NCI-H2196 treated with DMSO at 0.1 percent for 48 hours (cell line): ENCODE data around the gene SIK1.
"Not testable (repeated sequence)": the region's sequence is repeated elsewhere in the genome, so short reads cannot be mapped to it uniquely, and the experiment has no call there.

Experiments used
- DNase-seq: peaks from one replicate; lab custom pipeline; 2025; ENCODE audit not compliant: unreplicated experiment; lab: John Stamatoyannopoulos, UW

Gene SIK1

DNA sequence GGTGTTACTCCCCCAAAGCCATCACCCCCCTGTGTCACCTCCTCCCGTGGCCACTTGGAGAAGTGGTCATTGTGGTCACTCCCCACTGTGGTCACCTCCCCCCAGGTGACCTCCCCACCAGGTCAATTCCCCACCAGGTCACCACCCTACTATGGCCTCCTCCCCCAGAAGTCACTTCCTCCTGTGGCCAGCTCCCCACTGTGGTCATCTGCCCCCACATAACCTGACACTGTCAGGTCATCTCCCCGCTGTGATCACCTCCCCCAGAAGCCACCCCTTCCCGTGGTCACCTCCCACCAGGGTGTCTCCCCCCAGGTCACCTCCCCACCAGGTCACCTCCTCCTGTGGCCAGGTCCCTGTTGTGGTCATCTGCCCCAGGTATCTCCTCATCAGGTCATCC lies 28.9 kb downstream of the SIK1 start:
- not testable (repeated sequence) for DNase-seq

DNA sequence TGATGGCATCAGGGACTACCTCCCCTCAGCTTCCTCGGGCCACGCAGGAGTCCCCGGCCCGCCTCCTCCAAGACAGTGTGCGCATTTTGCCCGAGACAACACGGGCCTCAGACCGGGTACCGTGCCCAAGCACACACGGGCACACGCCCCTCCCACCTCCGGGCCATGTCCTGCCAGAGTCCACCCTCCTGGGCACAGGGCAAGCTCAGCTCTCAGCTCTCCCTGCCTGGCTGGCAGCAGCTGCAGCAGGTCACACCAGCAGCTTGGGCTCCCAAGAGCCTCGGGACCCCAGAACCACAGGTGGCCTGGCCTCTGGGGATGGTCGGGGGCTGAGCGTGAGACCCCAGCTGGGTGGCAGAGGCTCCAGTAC lies 29.5 kb downstream of the SIK1 start:
- DNase-seq, result not testable (repeated sequence)

DNA sequence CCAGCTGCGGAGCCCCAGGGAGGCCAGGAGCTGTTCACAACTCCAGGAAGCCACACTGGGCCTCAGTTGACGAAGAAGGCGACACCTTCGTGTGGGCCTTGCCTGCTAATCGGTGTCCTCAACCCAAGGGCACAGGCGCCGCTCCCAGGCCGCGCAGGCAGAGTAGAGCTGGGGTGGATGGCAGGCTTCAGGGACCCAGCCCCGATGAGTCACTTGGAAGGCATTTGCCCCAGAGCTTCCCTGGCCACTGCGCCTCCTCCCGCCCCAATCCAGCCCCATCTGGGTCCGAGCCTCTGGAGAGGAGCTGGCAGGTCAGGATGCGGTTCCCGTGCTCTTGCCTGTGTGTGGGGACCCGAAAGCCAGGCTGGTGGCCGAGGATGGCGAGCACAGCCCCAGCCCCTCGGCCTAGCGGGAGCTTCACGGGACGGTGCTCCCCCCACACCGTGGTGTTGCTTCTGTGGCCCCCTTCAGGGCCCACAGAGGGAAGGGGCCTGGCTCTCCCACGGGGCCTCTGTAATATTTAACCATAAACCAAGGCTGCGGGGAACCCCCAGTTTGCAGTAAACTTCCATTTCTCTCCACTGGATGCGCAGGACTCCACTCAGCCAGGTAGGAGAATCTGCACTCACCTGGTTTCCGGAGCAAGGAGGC lies 30.0 kb downstream of the SIK1 start:
- not testable (repeated sequence) for DNase-seq

DNA sequence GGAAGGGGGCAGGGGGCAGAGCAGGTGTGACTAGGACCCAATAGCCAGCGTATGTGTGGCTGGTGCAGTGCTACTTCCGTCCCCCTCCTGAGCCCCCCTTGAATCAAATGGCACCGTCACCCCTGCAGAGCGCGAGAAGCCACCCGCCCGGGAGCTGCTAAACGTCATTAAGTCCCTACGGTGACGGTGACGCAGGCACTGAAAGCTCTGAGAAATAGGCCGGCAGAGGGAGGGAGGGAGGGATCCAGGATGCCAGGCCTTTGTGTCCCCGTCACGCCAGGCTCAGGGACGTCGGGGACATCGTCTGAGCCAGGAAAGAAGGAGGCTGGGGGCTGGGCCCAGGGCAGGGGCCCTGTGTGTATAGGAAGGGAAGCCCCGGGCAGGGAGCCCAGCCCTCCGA lies 43.6 kb downstream of the SIK1 start:
- DNase-seq, result not testable (repeated sequence)

- DNase-seq, result not testable (repeated sequence)
These were observed 44.0 kb downstream of the SIK1 start for GRCh38 chr21:43382902-43383301.

DNA sequence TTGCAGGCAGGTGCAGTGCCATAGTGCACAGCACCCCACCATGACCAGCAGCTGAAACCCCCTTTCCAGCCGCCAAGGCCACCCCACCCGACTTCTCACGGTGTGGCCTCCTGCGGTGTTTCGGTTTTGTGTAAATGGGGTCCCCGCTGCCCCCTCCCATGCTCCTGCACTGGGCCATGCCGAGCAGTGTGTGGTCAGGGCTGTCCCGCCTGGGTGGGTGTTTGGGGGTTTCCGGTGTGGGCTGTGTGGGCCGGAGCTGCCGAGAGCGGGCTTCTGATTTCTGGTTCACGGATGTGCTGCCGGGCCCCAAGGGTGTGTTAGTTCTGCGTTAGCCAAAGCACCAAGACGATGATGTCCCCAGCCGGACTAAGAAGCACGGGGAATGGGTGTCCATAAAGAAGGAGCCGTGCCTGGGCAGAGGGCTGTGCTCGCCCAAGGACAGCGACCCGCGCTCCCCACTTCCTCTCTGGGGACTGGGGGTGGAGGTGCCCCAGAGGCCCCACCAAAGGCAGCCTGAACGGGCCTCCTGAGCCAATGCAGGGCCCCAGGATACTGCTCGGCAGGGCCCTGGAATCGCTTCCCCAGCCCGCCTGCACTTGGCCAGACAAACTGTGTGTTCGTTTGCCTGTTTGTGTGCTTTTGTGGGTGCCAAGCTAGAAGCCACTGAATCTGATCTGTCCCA lies 45.9 kb downstream of the SIK1 start:
- DNase-seq, result not testable (repeated sequence)

DNA sequence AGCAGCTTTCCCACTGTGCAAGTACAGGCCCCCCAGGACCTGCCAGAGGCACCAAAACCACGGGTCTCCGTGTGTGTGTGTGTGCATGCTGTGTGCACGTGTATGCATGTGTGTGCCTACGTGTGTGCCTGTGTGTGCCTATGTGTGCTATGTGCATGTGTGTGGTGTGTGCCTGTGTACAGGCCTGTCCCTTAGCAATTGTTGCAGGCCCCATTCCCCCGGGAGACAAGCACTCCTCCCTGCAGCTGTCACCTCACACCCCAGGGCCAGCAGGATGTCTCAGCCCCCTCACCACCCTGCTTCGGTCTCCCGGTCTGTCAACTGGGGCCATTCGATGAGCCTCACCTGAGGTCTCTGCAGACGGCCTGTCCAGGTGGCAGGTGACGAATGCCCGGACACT lies 46.6 kb downstream of the SIK1 start:
- not testable (repeated sequence) for DNase-seq

- DNase-seq, result not testable (repeated sequence)
These were observed 47.3 kb downstream of the SIK1 start for GRCh38 chr21:43379626-43380122.

DNA sequence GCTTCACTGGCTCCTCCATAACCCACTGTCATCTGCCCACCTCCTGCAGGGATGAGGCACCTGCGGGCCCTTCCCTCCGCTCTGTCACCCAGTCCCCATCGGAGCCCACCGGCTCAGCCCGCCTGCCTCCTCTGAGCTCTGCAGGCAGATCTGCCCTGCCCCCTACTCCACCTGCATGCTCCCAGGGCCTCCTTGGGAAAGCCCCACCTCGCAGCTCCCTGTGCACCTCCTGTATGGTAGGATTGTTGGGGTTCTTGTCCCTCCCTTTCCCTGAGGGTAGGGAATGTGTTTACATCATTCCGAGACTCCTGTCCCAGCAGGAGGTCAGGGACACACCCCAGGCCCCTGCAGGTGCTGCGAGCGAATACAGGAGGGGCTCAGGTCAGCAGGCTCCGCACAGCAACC lies 50.5 kb downstream of the SIK1 start:
- no peak for DNase-seq

DNA sequence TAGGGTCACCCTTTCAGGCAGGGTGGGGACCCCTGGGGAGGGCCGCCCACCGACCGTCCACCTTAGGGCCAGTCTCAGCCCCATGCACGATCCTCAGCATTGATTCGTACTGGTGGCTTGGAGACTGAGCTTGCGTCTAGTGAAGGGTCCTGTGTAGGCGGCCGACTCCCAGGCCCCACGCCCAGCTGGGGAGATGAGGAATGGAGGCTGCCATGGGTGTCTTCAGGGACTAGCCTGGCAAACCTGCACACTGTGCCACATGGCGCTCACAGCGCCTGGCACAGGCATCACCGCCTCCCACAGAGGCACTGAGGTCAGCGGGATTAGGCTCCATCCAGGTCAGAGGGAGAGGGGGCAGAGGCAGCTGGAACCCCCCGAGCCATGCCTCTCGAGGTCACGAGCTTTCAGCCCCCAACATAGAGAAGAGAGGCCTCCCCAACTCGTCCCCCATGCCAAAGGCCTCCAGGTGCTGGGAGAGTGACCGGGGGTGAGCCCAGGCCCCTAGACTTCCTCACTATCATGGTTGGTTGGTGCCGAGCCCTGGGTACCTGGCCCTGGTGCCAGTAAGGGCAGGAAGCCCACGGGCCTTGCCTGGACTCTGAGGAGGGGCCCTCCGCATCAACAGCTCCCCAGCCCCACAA lies 51.0 kb downstream of the SIK1 start:
- no peak for DNase-seq

- no peak for DNase-seq
These were observed 51.7 kb downstream of the SIK1 start for GRCh38 chr21:43375006-43375836.

DNA sequence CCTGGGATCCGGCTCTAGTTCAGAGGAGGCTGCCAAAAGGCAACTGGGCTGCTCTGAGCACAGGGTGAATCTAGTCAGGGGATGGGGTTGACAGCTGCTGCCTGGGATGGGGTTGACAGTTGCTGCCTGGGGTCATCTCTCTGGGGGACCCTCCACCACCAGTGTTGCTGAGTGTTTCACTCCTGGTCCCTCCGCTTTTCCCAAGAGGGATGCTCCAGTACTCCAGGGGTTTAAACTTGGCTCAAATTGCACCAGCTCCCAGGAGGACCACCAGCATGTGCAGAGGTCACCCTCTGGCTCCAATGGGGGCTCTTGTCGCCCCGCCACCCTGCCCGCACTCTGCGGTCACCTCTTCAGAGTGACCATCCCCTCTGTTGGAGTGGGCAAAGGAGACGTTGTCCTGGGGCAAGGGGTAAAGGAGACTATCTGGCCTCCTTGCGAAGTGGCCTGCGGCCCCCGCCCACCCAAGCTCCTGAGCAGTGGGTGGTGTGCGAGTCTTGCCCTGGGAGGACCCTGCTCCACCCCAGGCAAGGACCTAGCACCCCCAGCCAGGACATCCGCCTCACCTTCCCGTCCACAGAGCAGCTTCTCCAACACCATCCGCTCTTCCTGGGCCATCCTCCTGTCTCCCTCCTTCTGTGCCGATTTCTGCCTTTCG lies 52.6 kb downstream of the SIK1 start:
- DNase-seq, result no peak

GRCh38 chr21:43373362-43374227 lies 53.3 kb downstream of the SIK1 start:
- no peak for DNase-seq

DNA sequence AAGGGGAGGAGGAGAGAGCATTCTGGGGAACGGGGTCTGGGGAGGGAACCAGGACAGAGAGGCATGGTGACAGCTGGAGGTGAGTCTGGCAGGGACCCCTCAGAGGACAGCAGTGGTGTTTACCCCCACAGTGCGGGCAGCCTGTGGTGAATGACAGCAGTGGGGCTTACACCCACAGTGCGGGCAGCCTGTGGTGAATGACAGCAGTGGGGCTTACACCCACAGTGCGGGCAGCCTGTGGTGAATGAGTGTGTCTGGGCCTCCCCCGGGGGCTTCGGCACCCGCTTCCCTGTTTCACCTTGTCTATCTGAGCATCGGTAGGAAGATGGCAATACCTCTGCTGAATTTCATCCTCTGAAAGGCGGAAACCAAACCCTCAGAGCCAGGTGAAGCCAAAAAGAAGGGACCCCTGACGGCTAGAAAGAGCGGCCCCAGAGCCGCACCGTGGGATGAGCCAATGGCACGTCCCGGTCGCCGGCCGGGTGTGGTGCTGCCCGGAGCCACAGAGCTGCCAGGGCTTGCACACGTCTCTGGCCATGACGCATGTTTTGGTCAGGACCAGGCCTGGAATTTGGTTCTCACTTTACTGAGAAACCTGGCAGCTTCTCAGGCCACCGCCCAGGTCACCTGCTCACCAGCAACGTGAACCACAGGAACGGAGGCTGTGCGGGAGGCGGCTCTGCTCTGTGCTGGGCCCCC lies 54.1 kb downstream of the SIK1 start:
- DNase-seq, result peak; percentile 20

- no peak for DNase-seq
These were observed 55.1 kb downstream of the SIK1 start for GRCh38 chr21:43371786-43372185.

DNA sequence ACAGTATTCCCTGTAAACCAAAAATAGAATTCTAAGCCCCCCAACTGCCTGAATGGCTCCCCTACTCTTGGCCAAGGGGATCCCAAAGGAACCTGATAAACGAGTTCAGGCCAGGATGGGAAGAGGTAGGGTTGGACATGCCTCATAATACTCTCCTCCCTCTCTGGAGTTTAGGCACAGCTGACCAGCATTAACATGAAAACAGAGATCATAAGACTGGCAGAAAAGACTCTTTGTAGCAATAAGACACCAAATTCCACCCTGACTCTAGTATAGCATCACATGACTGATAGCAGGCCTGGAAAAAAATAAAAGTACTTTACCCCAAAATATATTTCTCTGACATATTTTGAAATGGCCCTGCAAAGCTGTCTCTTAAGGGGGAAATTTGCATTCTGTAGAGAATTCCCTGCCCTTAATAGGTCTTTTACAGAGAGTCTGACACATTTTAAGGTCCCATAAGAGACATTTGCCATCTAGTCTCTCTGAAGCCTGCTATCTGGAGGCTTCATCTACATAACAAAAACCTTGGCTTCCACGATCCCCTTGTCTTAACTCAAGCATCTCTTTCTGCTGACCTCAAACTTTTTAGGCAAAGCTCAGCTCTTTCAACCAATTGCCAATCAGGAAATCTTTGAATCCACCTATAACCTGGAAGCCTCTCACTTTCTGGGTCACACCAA lies 55.9 kb downstream of the SIK1 start:
- no peak for DNase-seq

- DNase-seq, result no peak
These were observed 56.8 kb downstream of the SIK1 start for GRCh38 chr21:43370091-43370658.

DNA sequence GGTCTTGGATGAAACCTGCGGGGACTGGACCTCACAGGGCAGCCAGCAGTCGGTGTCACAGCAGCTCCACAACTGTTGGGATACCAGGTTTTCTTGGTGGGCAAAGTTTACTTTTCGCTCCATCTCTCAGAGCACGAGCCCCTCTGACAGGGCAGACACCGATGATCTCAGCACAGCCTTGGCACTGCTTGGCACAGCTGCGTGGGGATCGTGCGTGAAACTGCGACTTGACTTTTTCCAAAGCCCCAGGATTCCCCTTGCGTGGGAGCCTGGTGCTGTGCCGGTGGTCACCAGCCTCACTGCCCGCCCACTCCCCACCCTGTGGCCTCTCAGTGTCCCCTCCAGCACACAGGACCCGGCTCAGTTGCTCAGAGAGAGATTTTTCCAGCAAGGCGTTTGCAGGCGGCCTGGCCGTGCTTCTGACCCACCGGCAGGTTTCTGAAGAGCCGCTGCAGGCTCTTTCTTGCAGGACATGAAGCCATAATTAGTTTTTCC lies 57.3 kb downstream of the SIK1 start:
- DNase-seq, result no peak
